Ishikawa (cell line): ENCODE data around the gene PDE2A.

Source experiments
- CEBPB ChIP-seq: IDR thresholded peaks from 2 replicates; pipeline ENCODE4 v1.6.1; 2012
- CREB1 ChIP-seq: IDR thresholded peaks from 2 replicates; pipeline ENCODE4 v1.6.1; 2012; ENCODE audit warnings: low read depth
- EGR1 ChIP-seq: IDR thresholded peaks from 2 replicates; pipeline ENCODE4 v1.6.1; 2012
- EP300 ChIP-seq: IDR thresholded peaks from 2 replicates; pipeline ENCODE4 v1.6.1; 2012; ENCODE audit warnings: borderline replicate concordance
- MAX ChIP-seq: IDR thresholded peaks from 2 replicates; pipeline ENCODE4 v1.6.1; 2012
- NFIC ChIP-seq: IDR thresholded peaks from 2 replicates; pipeline ENCODE4 v1.6.1; 2012
- RAD21 ChIP-seq: IDR thresholded peaks from 2 replicates; pipeline ENCODE4 v1.6.1; 2012; ENCODE audit warnings: low read depth
- REST ChIP-seq: IDR thresholded peaks from 2 replicates; pipeline ENCODE4 v1.6.1; 2012; ENCODE audit warnings: low read depth, mild to moderate bottlenecking
- TAF1 ChIP-seq: IDR thresholded peaks from 2 replicates; pipeline ENCODE4 v1.6.1; 2012; ENCODE audit warnings: low read depth, mild to moderate bottlenecking
- TEAD4 ChIP-seq: IDR thresholded peaks from 2 replicates; pipeline ENCODE4 v1.6.1; 2012
- YY1 ChIP-seq: IDR thresholded peaks from 2 replicates; pipeline ENCODE4 v1.6.1; 2012; ENCODE audit warnings: low read depth

GRCh38 chr11:72537051-72537450 is 137.2 kb downstream of the PDE2A start:
- TF ChIP-seq TAF1 (no peak), RAD21 (no peak), EP300 (no peak), EGR1 (no peak), TEAD4 (no peak), CREB1 (no peak), CEBPB (no peak), YY1 (no peak), NFIC (no peak), MAX (no peak), REST (no peak)
